GM21360 (cell line): ENCODE measurements around the gene SLIT3.
"Not testable (repeated sequence)": the region's sequence is repeated elsewhere in the genome, so short reads cannot be mapped to it uniquely, and the experiment has no call there.

ENCODE experiments used
- ATAC-seq: cut with Tn5 transposase; IDR thresholded peaks from one replicate; pipeline ENCODE4 v1.9.1; 2021; ENCODE audit warnings: mild to moderate bottlenecking, moderate library complexity; ENCODE audit not compliant: unreplicated experiment

The SLIT3 gene

GRCh38 chr5:168638846-168639245 lies 662.1 kb downstream of the SLIT3 start:
- not testable (repeated sequence) for ATAC-seq

DNA sequence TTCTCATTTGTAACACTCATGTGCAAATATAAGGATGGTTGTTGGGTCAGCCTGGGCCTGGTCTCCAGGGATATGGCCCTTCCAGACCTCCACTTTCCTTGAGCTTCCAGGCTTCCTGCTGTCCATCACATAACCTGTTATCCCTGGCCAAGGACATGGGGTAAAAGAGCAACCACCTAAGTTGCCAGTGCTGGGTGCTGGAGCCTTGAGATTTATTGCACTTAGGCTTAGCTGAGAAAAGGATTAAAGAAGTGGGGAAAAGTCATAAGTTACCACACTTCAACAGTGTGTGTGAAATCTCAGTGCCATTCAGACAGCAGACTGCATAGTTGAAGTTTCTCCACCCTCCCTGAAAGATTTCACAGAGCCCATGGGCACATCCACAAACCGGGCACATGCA lies 663.1 kb downstream of the SLIT3 start:
- ATAC-seq = no peak

DNA sequence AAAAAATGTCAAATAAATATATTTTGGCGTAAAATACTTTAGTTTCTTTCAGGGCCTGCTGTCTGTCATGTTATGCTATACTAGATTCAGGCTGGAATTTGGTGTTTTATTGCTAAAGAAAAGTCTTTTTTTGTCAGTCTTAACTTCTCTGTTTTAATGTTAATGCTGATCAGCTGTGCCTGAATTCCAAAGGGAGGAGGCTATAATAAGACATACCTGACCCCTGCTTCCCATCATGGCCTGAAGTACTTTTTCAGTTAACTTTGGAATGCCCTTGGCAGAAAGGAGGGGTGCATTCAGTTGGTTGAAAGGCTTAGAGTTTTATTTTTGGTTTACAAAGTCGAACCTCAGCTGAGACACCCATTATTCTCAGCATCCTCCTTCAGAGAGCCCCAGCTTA lies 663.7 kb downstream of the SLIT3 start:
- ATAC-seq = no peak

- ATAC-seq = not testable (repeated sequence)
These were observed 670.0 kb downstream of the SLIT3 start for GRCh38 chr5:168630958-168631357.

- ATAC-seq = no peak
These were observed 676.0 kb downstream of the SLIT3 start for GRCh38 chr5:168624850-168625364.

DNA sequence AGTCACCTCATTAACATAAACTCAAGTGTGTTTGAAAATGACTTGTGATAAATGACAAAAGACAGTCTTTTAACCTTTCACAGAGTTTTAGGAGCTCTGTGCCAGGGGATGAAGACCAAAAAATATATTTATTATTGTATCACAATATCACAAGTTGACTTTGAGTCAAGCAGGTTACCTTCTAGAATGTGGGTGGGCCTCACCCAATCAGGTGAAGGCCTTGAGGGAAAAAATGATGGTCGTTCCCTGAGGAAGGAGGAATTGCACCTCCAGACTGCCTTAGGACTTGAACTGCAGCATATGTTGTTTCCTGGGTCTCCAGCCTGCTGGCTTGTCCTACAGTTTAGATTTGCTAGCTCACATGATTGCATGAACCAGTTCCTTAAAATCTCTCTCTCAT lies 680.1 kb downstream of the SLIT3 start:
- ATAC-seq = no peak

DNA sequence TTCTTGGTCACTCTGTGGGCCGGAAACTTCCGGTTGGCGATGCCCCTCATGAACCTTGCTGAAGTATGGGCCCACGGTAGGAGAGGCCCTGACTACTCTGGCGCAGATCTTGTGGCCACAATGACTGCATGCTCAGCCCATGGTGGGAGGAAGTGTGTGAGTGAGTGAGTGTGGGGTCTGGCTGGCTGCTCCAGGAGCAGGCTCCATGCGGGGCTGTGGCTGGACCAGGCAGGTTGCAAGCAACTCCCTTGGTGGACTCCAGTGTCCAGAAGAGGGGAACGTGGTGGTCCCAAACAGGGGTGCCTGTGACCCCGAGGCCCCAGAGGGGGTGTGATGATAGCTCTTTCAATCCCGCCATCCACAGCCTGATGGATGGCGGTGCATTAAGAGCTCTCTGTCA lies 686.3 kb downstream of the SLIT3 start:
- ATAC-seq = no peak

- no peak for ATAC-seq
These were observed 686.9 kb downstream of the SLIT3 start for GRCh38 chr5:168613996-168614395.

- ATAC-seq = no peak
These were observed 687.5 kb downstream of the SLIT3 start for GRCh38 chr5:168613396-168613795.

- ATAC-seq = no peak
These were observed 687.9 kb downstream of the SLIT3 start for GRCh38 chr5:168612996-168613395.

DNA sequence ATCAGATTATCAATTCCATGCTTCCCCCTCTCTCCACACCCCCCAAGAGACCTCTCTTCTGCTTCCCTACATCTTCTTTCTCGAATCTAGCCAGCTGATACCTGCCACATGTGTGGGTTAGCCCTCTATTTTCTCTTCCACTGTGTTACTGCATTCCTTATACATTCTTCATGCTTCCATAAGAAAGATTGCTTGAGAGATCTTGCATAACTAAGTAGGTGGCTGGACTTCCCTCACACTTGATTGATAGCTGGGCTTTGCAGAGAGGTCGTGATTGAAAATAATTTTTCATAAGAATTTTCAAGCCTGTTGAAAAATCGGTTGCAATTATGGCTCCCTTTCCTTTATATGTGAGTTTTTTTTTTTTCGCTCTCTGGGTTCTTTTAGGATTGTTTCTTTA lies 688.8 kb downstream of the SLIT3 start:
- no peak for ATAC-seq
